ENCODE results near the gene CT55.
"Not testable (repeated sequence)": the region's sequence is repeated elsewhere in the genome, so short reads cannot be mapped to it uniquely, and the experiment has no call there.

The CT55 gene, protein sequence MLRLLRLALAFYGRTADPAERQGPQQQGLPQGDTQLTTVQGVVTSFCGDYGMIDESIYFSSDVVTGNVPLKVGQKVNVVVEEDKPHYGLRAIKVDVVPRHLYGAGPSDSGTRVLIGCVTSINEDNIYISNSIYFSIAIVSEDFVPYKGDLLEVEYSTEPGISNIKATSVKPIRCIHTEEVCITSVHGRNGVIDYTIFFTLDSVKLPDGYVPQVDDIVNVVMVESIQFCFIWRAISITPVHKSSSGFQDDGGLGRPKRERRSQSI

DNA sequence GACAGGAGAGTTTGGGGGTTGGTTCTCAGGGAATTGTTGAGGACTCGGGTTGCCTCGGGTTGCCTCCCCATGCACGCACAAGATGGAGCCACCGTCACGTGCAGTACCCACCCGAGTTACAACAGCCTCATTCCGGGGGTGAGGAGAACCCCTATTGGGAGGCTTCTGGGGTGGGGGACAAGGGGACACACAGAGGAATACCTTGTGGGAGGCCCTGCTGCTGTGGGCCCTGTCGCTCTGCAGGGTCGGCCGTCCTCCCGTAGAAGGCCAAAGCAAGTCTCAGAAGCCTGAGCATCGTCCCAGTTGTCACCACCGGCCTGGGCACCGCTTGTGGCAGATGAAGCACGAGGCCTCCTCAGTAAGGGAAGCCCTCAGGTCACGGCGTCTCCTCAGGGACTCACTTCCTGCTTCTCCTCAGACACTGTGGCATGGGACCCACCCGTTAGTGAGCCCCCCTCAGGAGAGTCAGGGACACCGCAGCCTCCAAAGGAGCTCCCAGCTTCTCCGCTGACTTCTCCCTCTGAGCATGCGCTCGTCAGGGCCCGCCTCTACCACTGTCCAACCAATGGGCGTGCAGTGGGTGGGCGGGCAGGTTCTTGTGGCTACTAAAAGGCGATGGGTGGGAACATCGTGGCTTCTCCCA, at the start of gene CT55:
Gene CT55, minus strand, starts transcription at position 522 of the 643 bp plus-strand sequence. Its CDS starts 227 bp downstream, at position 295.
- DNase-seq: no peak

DNA sequence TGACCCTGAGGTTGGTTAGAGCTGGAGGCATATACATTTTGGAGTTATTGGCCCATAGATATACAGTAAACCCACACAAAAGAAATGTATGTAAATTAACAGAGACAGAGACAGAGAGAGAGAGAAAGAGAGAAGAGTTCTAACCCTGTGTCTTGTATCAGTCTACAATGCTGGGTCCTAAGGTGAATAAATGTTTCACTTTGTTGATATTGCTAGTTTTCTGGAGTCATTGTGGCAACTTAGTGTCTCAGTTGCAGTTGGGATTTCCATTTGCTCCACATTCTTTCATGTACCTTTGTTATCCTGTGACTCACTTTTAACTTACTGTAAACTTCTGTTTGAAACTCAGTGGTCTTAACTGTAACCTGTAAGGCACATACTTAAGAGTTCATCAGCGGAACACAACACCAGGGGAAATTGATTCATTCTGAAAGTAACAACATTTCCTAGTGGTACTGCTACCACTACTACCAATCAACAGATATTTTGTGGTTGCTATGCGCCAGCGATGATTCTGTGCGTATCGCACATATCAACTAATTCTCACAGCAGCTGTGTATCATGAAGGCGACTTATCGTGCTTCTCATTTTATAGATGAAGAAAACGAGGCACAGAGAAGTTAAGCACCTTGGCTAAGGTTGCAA, 42.1 kb upstream of the CT55 start:
- no peak for DNase-seq

DNA sequence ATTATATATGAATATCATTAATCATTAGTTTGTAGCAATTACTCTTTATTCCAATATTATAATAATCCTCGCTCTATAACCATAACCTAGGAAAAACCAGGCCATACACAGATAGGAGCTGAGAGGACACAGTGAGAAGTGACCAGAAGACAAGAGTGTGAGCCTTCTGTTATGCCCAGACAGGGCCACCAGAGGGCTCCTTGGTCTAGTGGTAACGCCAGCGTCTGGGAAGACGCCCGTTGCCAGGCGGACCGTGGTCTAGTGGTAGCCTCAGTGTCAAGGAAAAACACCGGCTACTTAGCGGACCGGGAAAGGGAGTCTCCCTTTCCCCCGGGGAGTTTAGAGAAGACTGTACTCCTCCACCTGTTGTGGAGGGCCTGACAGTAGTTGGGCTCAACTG, 35.2 kb upstream of the CT55 start:
- DNase-seq: peak in 4 of 58 donors; percentile 0 to 2 (median 0)

DNA sequence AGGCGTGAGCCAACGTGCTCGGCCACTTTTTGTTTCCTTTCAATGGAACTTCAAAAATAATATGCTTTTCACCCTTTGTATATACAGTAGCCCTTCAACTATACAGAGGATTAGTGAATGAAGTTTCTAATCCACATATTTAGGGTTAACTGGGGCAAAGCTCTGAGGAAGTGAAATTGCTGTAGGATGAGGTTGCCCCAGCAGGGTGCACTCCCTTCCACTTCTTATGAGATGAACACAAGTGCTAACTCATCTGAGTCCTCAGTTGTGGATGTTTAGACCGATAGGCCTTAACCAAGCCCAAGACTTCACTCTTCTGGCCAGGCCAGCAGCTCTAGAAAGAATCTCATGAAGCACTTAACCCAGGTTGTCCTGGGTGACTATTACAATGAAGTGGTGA, 29.1 kb upstream of the CT55 start:
- no peak for DNase-seq

DNA sequence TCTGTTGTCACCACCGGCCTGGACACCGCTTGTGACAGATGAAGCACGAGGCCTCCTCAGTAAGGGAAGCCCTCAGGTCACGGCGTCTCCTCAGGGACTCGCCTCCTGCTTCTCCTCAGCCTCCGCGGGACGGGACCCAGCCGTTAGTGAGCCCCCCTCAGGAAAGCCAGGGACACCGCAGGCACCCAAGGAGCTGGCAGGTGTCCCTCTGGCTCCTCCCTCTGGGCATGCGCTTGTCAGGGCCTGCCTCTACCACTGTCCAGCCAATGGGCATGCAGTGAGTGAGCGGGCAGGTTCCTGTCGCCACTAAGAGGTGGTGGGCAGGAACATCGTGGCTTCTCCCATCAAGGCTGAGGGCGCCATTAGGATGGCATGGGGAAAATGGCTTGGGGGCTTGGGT, 23.5 kb upstream of the CT55 start:
- DNase-seq: no peak

DNA sequence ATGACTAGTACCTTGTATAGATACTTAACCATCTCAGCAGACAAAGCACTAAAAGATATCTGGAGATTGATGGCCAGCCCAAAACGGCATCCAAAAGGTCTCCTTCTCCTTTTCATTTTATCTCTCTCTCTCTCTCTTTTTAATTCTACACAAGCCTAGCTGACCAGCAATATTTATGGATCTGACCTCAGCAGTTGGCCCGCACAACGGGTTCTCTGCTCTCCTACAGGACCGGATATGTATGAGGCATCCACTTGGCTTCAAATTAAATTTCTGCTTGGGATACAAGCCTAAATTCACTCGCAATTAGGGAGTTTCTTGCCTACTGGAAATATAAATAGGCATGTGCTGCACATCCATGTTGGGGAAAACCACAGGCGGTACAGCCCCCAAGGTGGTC, 22.5 kb upstream of the CT55 start:
- no peak for DNase-seq

DNA sequence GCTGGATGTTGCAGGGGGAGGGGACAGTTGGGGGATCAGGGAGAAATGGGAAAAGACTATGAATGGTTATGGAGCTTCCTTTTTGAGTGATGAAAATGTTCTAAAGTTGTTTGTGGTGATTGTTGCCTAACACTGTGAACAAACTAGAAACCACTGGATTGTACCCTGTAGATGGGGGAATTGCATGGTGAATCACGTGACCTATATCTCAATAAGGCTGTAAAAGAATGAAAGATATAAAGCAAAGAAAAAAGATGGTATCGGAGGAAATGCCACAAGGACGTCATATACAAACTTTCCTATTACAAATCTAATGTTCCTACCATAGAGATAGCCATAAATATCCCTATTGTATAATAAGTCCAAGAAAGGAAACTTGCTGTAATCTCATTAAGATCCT, 20.6 kb upstream of the CT55 start:
- DNase-seq: no peak

DNA sequence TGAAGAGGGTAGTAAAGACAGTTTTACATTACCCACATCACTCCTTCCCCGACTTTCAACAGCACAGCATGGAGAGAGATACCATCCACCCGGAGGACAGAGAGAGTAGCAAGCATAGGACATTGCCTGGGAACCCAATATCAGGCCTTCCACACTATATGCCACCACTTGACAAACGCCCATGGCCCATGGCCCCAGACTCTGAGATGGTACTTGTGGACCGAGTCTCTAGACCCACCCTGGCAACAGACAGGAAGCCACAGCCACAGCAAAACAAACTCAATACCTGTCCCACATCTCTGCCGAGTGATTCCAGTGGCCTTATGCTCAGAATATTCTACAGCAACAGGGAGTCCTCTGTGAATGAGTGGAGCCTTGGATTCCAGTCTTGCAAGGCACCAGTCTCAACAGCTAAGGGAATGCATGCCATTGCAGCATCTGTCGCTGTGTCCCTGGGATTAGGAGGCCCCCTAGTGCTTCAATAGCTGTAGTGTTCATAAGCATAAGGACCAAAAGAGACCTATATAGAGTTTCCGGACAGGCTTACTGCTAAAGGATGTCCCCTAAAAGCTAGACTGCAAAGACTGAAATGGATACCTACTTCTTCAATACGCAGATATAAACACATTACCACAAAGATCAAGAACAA, 14.7 kb upstream of the CT55 start:
- DNase-seq: peak in 15 of 58 donors; percentile 0 to 20 (median 2)

DNA sequence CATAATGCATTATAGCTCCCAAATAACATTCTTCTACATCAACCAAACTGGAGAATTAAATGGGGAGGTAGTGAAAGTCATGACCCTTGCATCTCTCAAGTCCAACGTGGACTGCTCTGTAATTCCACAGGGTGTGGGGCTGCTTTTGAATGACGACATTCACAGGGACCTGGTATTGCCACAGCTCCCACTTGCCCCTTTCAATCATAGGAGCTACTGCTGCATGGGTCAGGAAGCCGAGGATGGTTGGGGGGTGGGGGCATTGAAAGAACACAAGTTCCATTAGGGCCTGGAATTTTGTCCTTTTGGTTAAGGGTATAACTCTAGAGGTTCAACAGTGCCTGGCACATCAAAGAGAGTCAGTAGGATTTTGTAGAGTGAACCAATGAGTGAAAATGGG, 7.4 kb upstream of the CT55 start:
- no peak for DNase-seq

DNA sequence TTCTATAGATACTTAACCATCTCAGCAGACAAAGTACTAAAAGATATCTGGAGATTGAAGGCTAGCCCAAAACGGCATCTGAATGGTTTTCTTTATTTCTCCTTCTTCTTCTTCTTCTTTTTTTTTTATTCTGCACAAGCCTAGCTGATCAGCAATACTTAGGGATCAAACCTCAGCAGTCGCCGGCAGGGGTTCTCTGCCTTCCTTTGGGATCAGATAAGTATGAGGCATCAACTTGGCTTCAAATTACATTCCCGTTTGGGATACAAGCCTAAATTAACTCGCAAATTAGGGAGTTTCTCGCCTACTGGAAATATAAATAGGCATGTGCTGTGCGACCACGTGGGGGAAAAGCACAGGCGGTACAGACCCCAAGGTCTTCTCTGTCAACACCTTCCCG, 730 bp downstream of the CT55 start:
- no peak for DNase-seq

DNA sequence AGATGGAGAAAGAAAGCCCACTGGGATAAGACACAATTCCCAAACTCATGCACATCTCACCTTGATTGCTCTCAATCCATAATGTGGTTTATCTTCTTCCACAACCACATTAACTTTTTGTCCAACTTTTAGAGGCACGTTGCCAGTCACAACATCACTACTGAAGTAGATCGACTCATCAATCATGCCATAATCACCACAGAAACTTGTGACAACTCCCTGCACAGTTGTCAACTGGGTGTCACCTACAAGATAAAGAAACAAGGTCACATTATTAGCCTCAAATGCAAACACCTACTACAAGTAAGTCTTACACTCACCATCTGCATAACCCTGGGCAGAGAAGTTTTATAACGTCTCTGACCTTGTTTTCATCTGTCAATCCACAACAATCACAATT, 1.7 kb downstream of the CT55 start:
- DNase-seq: not testable (repeated sequence)

DNA sequence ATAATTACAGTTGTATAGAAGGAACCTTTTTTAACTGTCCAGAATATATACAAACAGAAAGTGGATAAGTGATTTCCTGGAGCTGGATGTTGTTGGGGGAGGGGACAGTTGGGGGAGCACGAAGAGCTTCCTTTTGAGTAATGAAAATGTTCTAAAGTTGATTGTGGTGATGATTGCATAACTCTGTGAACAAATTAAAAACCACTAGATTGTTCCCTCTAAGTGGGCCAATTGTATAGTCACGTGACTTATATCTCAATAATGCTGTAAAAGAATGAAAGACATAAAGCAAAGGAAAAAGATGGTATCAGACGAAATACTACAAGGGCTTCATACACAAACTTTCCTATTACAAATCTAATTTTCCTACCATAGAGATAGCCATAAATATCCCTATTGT, 2.7 kb downstream of the CT55 start:
- DNase-seq: no peak

DNA sequence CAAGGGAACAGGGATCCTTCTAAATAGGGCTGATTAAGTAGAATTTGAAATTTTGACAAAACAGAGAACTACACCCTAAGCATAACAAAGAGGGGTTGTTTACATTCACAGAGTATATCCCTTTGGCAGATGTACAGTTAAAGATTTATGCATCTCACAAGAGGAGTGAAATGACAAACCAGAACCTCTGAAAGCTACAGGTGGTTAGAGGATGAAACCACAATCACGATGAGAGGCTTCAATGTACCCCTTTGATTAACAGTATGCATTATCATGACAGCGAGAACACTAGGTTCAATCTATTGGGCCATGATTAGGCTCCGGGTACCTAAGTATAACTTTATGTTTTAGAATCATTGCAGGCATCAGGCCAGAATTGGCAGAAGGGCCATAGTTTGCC, 16.5 kb downstream of the CT55 start:
- DNase-seq: not testable (repeated sequence)

DNA sequence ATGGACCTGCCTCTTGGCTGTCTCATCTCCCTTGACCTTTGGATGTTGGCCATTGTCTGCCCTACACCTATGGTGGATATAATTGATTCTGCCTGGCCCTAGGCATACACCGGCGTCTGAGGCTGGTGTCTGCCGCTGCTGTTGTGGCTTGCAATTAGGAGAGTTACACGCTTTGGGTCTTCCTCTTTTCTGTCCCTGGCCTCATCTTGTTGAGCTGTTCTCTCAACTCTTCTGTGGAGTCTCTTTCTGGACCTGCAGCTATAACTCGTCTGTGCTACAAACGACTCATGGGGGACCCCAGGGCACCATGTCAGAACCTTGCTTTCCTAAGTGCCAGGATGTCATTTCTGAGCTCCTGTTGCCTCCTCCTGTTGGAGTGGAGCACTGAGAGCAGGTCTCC, 45.1 kb downstream of the CT55 start:
- not testable (repeated sequence) for DNase-seq

DNA sequence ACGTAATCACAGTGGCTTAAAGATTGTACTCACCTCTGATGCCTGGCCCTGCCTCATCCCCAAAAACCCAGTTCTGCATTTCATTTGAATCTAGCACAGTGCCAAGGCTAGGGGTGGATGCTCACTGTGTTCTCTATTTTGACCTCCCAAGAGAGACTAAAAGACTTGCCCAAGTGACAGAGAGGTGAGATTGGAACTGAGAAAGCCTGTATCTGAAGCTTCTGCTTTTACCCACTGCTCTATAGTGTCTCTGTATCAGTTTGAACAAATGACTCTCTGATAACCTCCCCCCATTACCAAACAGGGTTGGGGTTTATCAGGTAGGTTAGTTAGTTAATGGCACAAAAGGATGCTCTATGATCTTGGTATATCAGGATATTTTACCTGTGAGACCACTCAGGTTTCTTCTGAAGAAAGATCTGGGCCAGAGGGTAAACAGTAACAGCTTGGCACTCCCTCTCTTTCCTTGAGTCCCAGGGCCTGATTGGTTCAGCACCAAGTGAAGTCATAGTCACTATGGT, 51.1 kb downstream of the CT55 start, which contains the start of gene ETDB:
Gene ETDB, minus strand, starts transcription at position 471 of the 521 bp plus-strand sequence. CDS start 1,265 bp downstream, outside the sequence.
- DNase-seq: not testable (repeated sequence)

DNA sequence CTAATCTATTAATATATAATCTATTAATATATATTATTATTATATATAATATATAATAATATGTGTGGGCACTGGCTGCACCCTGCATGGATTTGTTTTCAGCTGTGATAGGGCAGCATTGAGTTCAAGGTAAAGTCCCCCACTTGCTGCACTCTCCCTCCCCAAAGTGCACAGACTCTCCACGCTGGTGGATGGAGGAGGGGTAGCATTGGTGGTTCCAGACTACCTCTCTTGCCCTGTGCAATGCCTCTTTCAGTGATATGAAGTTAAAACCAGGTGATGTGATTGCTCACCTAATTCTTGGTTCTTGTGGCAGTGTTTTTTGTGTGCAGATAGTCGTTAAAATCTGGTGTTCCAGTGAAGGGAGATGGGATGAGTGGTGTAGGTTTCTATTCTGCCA, 55.1 kb downstream of the CT55 start:
- DNase-seq: not testable (repeated sequence)

DNA sequence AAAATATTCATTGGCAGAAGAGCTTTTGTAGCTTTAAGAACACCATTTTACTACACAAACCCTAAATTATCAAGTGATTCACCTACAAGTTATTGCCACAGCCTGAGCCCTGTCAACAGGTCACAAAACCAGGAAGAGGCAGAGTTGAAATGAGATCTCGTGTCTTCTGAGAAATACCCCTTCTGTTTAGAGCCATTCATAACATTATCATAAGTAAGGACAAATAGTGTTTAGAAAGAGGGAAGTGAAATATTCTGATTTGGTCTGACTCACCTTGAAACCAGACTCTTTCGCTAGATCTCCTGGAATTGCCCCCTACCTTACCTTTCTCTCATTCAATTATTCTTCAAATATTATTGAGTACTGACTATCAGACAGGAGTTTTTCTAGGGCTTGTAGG, 56.8 kb downstream of the CT55 start:
- no peak for DNase-seq

DNA sequence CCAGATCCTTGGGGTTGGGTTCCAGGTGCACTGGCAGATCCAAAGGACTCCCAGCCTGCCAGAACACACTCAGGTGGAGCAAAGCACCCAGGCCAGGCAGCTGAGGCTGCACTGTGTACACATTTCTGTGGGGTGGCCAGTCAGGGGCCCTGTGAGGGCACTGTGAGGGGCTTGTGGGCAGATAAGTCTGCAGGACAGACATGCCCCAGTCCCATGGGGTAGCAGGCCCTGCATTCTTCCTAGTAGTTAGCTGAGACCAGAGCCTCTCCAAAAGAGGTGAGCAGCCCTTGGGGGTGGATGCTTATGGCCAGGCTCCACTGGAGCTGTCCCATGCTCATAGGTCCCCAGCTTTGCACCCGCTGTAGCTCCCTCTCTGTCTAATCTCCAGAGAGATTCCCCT, 58.5 kb downstream of the CT55 start:
- DNase-seq: no peak

DNA sequence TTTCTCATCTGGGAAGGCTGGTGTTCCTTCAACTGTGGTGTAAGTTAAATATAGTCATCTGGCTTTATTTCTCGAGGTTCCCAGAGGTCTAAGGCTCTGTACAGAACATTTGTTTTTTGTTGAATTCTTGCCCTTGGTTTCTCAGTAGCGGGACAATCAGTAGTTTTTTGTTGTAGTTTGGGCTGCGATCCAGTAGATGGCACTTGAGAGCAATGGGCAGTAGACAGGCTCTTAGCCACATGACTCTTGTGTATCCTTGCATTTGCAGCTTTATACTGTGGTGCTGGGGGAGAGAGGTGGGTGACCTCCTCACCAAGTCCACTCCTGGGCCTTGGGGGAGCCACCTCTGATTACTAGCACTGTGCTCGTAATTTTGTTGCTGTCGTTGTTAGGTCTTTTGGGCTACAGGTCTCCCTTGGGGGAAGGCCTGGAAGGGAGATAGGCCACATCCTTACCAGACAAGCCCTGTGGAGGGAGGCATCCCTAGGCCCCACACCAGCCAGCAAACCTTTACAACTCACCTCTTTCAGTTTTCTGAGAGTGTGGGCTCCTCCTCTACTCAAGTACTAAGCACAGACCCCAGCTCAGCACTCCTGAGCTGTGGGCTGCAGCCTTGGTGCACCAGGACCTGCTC, 59.0 kb downstream of the CT55 start:
- no peak for DNase-seq

DNA sequence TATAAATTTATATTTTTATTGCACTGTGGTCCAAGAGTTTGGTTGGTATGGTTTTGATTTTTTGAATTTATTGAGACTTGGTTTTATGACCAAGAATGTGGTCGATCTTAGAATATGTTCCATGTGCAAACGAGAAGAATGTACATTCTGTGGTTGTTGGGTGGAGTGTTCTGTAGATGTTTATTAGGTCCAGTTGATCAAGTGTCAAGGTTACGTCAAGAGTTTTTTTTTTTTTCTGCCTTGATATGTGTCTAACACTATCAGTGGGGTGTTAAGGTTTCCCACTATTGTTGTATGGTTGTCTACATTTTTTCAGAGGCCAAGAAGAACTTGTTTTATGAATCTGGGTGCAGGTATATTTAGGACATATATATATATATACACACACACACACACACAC, 61.6 kb downstream of the CT55 start:
- DNase-seq: no peak
